HepG2 (cell line): ENCODE measurements around the gene PTCRA. TPM values are rescaled to one million over a fixed set of nuclear protein-coding genes. Genes with fewer than 3 reads are reported as not detected.

Experiments used
- MAF1 ChIP-seq: sonication (generic); formaldehyde crosslinking; IDR thresholded peaks from 2 replicates; pipeline ENCODE4 v1.5.0; 2020; ENCODE audit warnings: missing genetic modification reagents, borderline replicate concordance
- MYC ChIP-seq: sonication (generic); formaldehyde crosslinking; IDR thresholded peaks from 2 replicates; pipeline ENCODE4 v1.9.0; 2021; ENCODE audit warnings: missing genetic modification reagents, borderline replicate concordance
- PAF1 ChIP-seq: IDR thresholded peaks from 2 replicates; pipeline ENCODE4 v1.6.1; 2016; ENCODE audit warnings: missing genetic modification reagents, missing compliant biosample characterization
- SATB2 ChIP-seq: sonication (generic); formaldehyde crosslinking; IDR thresholded peaks from 2 replicates; pipeline ENCODE4 v1.5.0; 2020; ENCODE audit warnings: missing genetic modification reagents
- YEATS2 ChIP-seq: sonication (generic); formaldehyde crosslinking; IDR thresholded peaks from 2 replicates; pipeline ENCODE4 v1.4.0; 2020; ENCODE audit warnings: missing genetic modification reagents, borderline replicate concordance
- ZNF101 ChIP-seq: sonication (generic); formaldehyde crosslinking; IDR thresholded peaks from 2 replicates; pipeline ENCODE4 v1.4.0; 2020; ENCODE audit warnings: mild to moderate bottlenecking, low read depth, missing genetic modification reagents, borderline replicate concordance
- ZNF354B ChIP-seq: sonication (generic); formaldehyde crosslinking; IDR thresholded peaks from 2 replicates; pipeline ENCODE4 v1.8.0; 2022; ENCODE audit warnings: mild to moderate bottlenecking, missing genetic modification reagents
- ZNF432 ChIP-seq: sonication (generic); formaldehyde crosslinking; IDR thresholded peaks from 2 replicates; pipeline ENCODE4 v1.5.0; 2020; ENCODE audit warnings: missing genetic modification reagents, mild to moderate bottlenecking, borderline replicate concordance
- ZNF44 ChIP-seq: sonication (generic); formaldehyde crosslinking; IDR thresholded peaks from 2 replicates; pipeline ENCODE4 v1.5.1; 2020; ENCODE audit warnings: mild to moderate bottlenecking, missing genetic modification reagents
- polyA plus RNA-seq, 8 experiments: library from polyadenylated mRNA; depleted of rRNA in 3 of 8; stranded (reverse) in 7 of 8; unstranded in 1 of 8; fragments of >200 nt; fragmentation: Illumina TruSeq in 4 of 8; extraction: Trizol in 4 of 8; gene quantifications; 2 replicates each; pipeline versions ENCODE4 v1.2.1 to v1.2.3, GENCODE V29; 2011 to 2016; ENCODE audit warnings: low read depth in 4 of 8, missing spikeins in 1 of 8, mixed read lengths in 1 of 8; ENCODE audit not compliant: insufficient read depth in 1 of 8
- total RNA-seq, 5 experiments: library from RNA; depleted of rRNA; stranded (reverse); fragments of >200 nt; fragmentation: Illumina TruSeq; extraction: Trizol; gene quantifications; 2 replicates each; pipeline ENCODE4 v1.2.3, GENCODE V29; 2016; ENCODE audit warnings: low read depth in 1 of 5
- TF ChIP-seq, protein P1 (sequence below): sonication (generic); formaldehyde crosslinking; IDR thresholded peaks from 2 replicates; pipeline ENCODE4 v1.4.0; 2020; ENCODE audit warnings: missing genetic modification reagents, borderline replicate concordance
- TF ChIP-seq, protein P2 (sequence below): sonication (generic); formaldehyde crosslinking; IDR thresholded peaks from 2 replicates; pipeline ENCODE4 v1.4.0; 2020; ENCODE audit warnings: mild to moderate bottlenecking, missing genetic modification reagents
- TF ChIP-seq, protein P3 (sequence below): sonication (generic); formaldehyde crosslinking; IDR thresholded peaks from 2 replicates; pipeline ENCODE4 v1.5.0; 2020; ENCODE audit warnings: missing genetic modification reagents
- TF ChIP-seq, protein P4 (sequence below): sonication (generic); formaldehyde crosslinking; IDR thresholded peaks from 2 replicates; pipeline ENCODE4 v1.4.0; 2020; ENCODE audit warnings: mild to moderate bottlenecking, missing genetic modification reagents
- TF ChIP-seq, protein P5 (sequence below): sonication (generic); formaldehyde crosslinking; IDR thresholded peaks from 2 replicates; pipeline ENCODE4 v1.9.0; 2021; ENCODE audit warnings: missing genetic modification reagents, borderline replicate concordance

PTCRA gene
- total and polyA plus RNA-seq, 2 of the 13 experiments (the other 11 are each of a cell fraction or from before 2014, with no cell fraction given), result not detected

DNA sequence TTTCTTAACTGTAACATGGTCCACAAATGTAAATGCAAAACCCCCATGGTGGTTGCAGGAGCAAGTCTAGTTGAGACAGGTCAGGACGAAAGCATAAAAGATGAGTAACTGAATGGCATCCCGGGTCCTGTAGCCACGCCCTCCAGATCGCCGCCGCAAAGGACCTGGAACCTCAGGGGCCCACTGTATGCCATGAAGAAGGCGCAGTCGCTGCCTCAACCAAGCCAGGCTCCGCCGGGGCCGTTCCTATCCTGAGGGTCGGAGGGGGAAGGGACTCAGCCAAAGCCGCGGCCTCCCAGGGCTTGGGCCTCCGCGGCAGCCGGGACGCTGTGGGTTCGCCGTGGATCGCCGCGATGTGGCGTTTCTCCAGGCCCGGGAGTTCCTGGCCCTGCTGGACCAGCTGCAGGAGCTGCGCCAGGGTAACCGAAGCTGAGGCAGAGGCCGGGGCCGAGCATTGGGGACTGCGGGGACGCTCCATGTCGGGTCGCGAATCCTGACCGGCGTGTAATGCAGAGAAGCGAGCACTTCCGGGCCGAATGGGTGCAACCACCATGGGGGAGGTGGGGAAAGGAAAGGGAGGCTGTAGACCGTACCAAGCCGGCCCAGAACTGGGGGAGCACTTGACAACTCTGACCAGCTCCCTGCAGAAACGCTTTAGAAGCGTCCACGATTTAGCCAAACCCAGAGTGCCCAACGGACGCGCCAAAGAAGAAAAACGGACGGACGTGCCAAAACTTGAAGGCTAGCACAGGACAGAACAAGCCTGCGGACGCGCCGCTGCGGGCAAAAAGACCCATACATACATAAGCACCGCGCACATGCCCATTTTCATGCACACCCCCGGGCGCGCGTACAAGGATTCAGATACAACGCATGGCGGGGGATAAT is 25.3 kb upstream of the PTCRA start (continued):
- TF ChIP-seq MAF1 (CRISPR knock-in tag) (no peak), SATB2 (peak; percentile 28), ZNF354B (peak; percentile 86), ZNF44 (CRISPR knock-in tag) (peak; percentile 94; the same call in 1 of the 2 replicates), YEATS2 (CRISPR knock-in tag) (peak; percentile 87), MYC (peak; percentile 82), PAF1 (CRISPR knock-in tag) (peak; percentile 100), ZNF432 (CRISPR knock-in tag) (0 out of 2 replicates have a peak, but pooled peaks have one; percentile 39), ZNF101 (CRISPR knock-in tag) (0 out of 2 replicates have a peak, but pooled peaks have one; percentile 86)
- TF ChIP-seq, protein P1, sequence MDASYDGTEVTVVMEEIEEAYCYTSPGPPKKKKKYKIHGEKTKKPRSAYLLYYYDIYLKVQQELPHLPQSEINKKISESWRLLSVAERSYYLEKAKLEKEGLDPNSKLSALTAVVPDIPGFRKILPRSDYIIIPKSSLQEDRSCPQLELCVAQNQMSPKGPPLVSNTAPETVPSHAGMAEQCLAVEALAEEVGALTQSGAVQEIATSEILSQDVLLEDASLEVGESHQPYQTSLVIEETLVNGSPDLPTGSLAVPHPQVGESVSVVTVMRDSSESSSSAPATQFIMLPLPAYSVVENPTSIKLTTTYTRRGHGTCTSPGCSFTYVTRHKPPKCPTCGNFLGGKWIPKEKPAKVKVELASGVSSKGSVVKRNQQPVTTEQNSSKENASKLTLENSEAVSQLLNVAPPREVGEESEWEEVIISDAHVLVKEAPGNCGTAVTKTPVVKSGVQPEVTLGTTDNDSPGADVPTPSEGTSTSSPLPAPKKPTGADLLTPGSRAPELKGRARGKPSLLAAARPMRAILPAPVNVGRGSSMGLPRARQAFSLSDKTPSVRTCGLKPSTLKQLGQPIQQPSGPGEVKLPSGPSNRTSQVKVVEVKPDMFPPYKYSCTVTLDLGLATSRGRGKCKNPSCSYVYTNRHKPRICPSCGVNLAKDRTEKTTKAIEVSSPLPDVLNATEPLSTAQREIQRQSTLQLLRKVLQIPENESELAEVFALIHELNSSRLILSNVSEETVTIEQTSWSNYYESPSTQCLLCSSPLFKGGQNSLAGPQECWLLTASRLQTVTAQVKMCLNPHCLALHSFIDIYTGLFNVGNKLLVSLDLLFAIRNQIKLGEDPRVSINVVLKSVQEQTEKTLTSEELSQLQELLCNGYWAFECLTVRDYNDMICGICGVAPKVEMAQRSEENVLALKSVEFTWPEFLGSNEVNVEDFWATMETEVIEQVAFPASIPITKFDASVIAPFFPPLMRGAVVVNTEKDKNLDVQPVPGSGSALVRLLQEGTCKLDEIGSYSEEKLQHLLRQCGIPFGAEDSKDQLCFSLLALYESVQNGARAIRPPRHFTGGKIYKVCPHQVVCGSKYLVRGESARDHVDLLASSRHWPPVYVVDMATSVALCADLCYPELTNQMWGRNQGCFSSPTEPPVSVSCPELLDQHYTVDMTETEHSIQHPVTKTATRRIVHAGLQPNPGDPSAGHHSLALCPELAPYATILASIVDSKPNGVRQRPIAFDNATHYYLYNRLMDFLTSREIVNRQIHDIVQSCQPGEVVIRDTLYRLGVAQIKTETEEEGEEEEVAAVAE (CRISPR knock-in tag), result peak; percentile 83
- TF ChIP-seq, protein P2, sequence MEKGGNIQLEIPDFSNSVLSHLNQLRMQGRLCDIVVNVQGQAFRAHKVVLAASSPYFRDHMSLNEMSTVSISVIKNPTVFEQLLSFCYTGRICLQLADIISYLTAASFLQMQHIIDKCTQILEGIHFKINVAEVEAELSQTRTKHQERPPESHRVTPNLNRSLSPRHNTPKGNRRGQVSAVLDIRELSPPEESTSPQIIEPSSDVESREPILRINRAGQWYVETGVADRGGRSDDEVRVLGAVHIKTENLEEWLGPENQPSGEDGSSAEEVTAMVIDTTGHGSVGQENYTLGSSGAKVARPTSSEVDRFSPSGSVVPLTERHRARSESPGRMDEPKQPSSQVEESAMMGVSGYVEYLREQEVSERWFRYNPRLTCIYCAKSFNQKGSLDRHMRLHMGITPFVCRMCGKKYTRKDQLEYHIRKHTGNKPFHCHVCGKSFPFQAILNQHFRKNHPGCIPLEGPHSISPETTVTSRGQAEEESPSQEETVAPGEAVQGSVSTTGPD (CRISPR knock-in tag), result peak; percentile 71
- TF ChIP-seq, protein P3, sequence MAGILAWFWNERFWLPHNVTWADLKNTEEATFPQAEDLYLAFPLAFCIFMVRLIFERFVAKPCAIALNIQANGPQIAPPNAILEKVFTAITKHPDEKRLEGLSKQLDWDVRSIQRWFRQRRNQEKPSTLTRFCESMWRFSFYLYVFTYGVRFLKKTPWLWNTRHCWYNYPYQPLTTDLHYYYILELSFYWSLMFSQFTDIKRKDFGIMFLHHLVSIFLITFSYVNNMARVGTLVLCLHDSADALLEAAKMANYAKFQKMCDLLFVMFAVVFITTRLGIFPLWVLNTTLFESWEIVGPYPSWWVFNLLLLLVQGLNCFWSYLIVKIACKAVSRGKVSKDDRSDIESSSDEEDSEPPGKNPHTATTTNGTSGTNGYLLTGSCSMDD (CRISPR knock-in tag), result 0 out of 2 replicates have a peak, but pooled peaks have one; percentile 70
- TF ChIP-seq, protein P4, sequence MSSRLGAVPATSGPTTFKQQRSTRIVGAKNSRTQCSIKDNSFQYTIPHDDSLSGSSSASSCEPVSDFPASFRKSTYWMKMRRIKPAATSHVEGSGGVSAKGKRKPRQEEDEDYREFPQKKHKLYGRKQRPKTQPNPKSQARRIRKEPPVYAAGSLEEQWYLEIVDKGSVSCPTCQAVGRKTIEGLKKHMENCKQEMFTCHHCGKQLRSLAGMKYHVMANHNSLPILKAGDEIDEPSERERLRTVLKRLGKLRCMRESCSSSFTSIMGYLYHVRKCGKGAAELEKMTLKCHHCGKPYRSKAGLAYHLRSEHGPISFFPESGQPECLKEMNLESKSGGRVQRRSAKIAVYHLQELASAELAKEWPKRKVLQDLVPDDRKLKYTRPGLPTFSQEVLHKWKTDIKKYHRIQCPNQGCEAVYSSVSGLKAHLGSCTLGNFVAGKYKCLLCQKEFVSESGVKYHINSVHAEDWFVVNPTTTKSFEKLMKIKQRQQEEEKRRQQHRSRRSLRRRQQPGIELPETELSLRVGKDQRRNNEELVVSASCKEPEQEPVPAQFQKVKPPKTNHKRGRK (CRISPR knock-in tag), result peak; percentile 9; the same call in 1 of the 2 replicates
- TF ChIP-seq, protein P5, sequence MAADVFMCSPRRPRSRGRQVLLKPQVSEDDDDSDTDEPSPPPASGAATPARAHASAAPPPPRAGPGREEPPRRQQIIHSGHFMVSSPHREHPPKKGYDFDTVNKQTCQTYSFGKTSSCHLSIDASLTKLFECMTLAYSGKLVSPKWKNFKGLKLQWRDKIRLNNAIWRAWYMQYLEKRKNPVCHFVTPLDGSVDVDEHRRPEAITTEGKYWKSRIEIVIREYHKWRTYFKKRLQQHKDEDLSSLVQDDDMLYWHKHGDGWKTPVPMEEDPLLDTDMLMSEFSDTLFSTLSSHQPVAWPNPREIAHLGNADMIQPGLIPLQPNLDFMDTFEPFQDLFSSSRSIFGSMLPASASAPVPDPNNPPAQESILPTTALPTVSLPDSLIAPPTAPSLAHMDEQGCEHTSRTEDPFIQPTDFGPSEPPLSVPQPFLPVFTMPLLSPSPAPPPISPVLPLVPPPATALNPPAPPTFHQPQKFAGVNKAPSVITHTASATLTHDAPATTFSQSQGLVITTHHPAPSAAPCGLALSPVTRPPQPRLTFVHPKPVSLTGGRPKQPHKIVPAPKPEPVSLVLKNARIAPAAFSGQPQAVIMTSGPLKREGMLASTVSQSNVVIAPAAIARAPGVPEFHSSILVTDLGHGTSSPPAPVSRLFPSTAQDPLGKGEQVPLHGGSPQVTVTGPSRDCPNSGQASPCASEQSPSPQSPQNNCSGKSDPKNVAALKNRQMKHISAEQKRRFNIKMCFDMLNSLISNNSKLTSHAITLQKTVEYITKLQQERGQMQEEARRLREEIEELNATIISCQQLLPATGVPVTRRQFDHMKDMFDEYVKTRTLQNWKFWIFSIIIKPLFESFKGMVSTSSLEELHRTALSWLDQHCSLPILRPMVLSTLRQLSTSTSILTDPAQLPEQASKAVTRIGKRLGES (CRISPR knock-in tag), result no peak
